Caco-2 (cell line): Measurements from ENCODE around the gene MKNK2. TPM values are rescaled to one million over a fixed set of nuclear protein-coding genes. Genes with fewer than 3 reads are reported as not detected.

Experiments
- BruUV-seq: library from RNA; stranded (reverse); fragments of 400-500 nt; replicated peaks from 2 replicates; lab custom pipeline; 2021; lab: Mats Ljungman, UMichigan
- CTCF ChIA-PET: fragments of 300-600 bp; sonication (Branson Sonifier 250); formaldehyde crosslinking; loops from one replicate; lab custom pipeline; 2022; ENCODE audit warnings: antibody characterized with exemption; lab: Charles Lee
- POLR2A ChIA-PET: fragments of 300-600 bp; sonication (Branson Sonifier 250); formaldehyde crosslinking; loops from one replicate; lab custom pipeline; 2022; ENCODE audit warnings: antibody characterized with exemption; lab: Charles Lee
- DNase-seq, 2 experiments: peaks; one replicate each; pipeline versions ENCODE4 v3.0.0 to v3.0.0-alpha.2; 2020 to 2022
- H3K27me3 ChIP-seq: replicated peaks from 2 replicates; pipeline ENCODE4 v1.6.0; 2011; ENCODE audit warnings: low read length; ENCODE audit not compliant: control insufficient read depth, insufficient read depth
- H3K36me3 ChIP-seq: 2 replicates; pipeline ENCODE4 v1.5.1; 2011; ENCODE audit warnings: low read length; ENCODE audit not compliant: control insufficient read depth, insufficient read depth
- H3K4me1 ChIP-seq: fragments of 250-450 bp; sonication (Bioruptor Pico); 2 replicates; pipeline ENCODE4 v1.5.1; 2020; ENCODE audit warnings: mild to moderate bottlenecking
- H3K4me3 ChIP-seq: 2 replicates; pipeline ENCODE4 v1.5.1; 2011; ENCODE audit warnings: low read depth, mild to moderate bottlenecking, control low read depth, low read length
- H3K9me3 ChIP-seq: fragments of 250-450 bp; sonication (Bioruptor Pico); 2 replicates; pipeline ENCODE4 v1.5.1; 2020; ENCODE audit warnings: mild to moderate bottlenecking, moderate library complexity
- H3K27ac Mint-ChIP-seq: one replicate; pipeline ENCODE4 v1.8.0; 2022; ENCODE audit warnings: mixed read lengths; ENCODE audit not compliant: unreplicated experiment
- H3K27me3 Mint-ChIP-seq: one replicate; pipeline ENCODE4 v1.8.0; 2022; ENCODE audit warnings: mixed read lengths; ENCODE audit not compliant: insufficient read depth, unreplicated experiment
- H3K36me3 Mint-ChIP-seq: one replicate; pipeline ENCODE4 v1.8.0; 2022; ENCODE audit warnings: mild to moderate bottlenecking, mixed read lengths; ENCODE audit not compliant: insufficient read depth, unreplicated experiment
- H3K4me1 Mint-ChIP-seq: one replicate; pipeline ENCODE4 v1.8.0; 2022; ENCODE audit warnings: low read depth, mixed read lengths; ENCODE audit not compliant: unreplicated experiment
- H3K4me3 Mint-ChIP-seq: one replicate; pipeline ENCODE4 v1.8.0; 2022; ENCODE audit warnings: mild to moderate bottlenecking, moderate library complexity, mixed read lengths; ENCODE audit not compliant: unreplicated experiment
- H3K9me3 Mint-ChIP-seq: one replicate; pipeline ENCODE4 v1.8.0; 2022; ENCODE audit warnings: mixed read lengths; ENCODE audit not compliant: unreplicated experiment
- CTCF ChIP-seq, 2 experiments: fragments of 200-600 bp in 1 of 2; IDR thresholded peaks; 1 replicate in 1 of 2; 2 replicates in 1 of 2; pipeline versions ENCODE4 v1.5.1 to v1.8.0; 2011 to 2022; ENCODE audit warnings: antibody characterized with exemption in 1 of 2, control low read depth in 1 of 2, inconsistent platforms in 1 of 2, low read depth in 1 of 2, low read length in 1 of 2, mild to moderate bottlenecking in 1 of 2, moderate library complexity in 1 of 2; ENCODE audit not compliant: insufficient read depth in 1 of 2, severe bottlenecking in 1 of 2, unreplicated experiment in 1 of 2
- intact Hi-C: fragments of 100-400 bp; cut with micrococcal nuclease; formaldehyde crosslinking; loops from one replicate; pipeline ENCODE4 v1.10.0; 2022; ENCODE audit not compliant: unreplicated experiment
- total RNA-seq: library from RNA; stranded (reverse); gene quantifications from 2 replicates; pipeline ENCODE4 v1.2.3, GENCODE V29; 2022

The MKNK2 gene
- total RNA-seq, 1 experiment from 2014 or later: 162 TPM

- POLR2A ChIA-PET: no interaction called here
- no peaks in the 10 kb centered on the region for H3K9me3 Mint-ChIP-seq
- peaks cover 13% of the 10 kb centered on the region for H3K36me3 Mint-ChIP-seq
- H3K4me1 Mint-ChIP-seq: no peaks in the 10 kb centered on the region
- CTCF ChIA-PET: no interaction called here
- intact Hi-C loops: no loop called here
- Histone ChIP-seq H3K9me3 (no peaks in the 10 kb centered on the region), H3K36me3 (no peaks in the 10 kb centered on the region), H3K4me3 (no peak overlapping the region), H3K27me3 (no peaks in the 10 kb centered on the region), H3K4me1 (peaks cover 24% of the 10 kb centered on the region)
- no peak overlapping the region for H3K4me3 Mint-ChIP-seq
- no peaks in the 10 kb centered on the region for H3K27me3 Mint-ChIP-seq
- no peak overlapping the region for H3K27ac Mint-ChIP-seq
- TF ChIP-seq CTCF (IDR thresholded peaks at IDR 0.05; ENCODE audit: insufficient read depth in 1 of 2, low read depth in 1 of 2, low read length in 1 of 2, severe bottlenecking in 1 of 2, unreplicated experiment in 1 of 2): no peak
- no peak for DNase-seq
- BruUV-seq: no TSS peak
Observed at GRCh38 chr19:2055931-2056836, 5.1 kb upstream of the MKNK2 start.

- no peak for TF ChIP-seq CTCF (IDR thresholded peaks at IDR 0.05; ENCODE audit: insufficient read depth in 1 of 2, low read depth in 1 of 2, low read length in 1 of 2, severe bottlenecking in 1 of 2, unreplicated experiment in 1 of 2)
- Histone ChIP-seq H3K4me1 (peaks cover 13% of the 10 kb centered on the region), H3K9me3 (no peaks in the 10 kb centered on the region), H3K27me3 (no peaks in the 10 kb centered on the region), H3K4me3 (no peak overlapping the region), H3K36me3 (no peaks in the 10 kb centered on the region)
- H3K36me3 Mint-ChIP-seq: peaks cover 16% of the 10 kb centered on the region
- no peaks in the 10 kb centered on the region for H3K27me3 Mint-ChIP-seq
- intact Hi-C loops: no loop called here
- H3K4me3 Mint-ChIP-seq: no peak overlapping the region
- no peaks in the 10 kb centered on the region for H3K4me1 Mint-ChIP-seq
- H3K27ac Mint-ChIP-seq: no peak overlapping the region
- no peak for DNase-seq
- no TSS peak for BruUV-seq
- no peaks in the 10 kb centered on the region for H3K9me3 Mint-ChIP-seq
- ChIA-PET POLR2A (no interaction called here), CTCF (no interaction called here)
Observed at GRCh38 chr19:2054763-2055162, 3.7 kb upstream of the MKNK2 start.

GRCh38 chr19:2053601-2054389 is 2.8 kb upstream of the MKNK2 start:
- ChIA-PET POLR2A (no interaction called here), CTCF (interaction anchor here (0.6 kb wide), 1 partner anchor 1110 kb away, joined by 3 read pairs; no protein-coding TSS in a partner anchor)
- no TSS peak for BruUV-seq
- Histone ChIP-seq H3K4me3 (no peak overlapping the region), H3K36me3 (peaks cover 2% of the 10 kb centered on the region; the same call in 1 of the 2 replicates), H3K4me1 (peaks cover 15% of the 10 kb centered on the region), H3K9me3 (no peaks in the 10 kb centered on the region), H3K27me3 (no peaks in the 10 kb centered on the region)
- no peak overlapping the region for H3K27ac Mint-ChIP-seq
- no peak for TF ChIP-seq CTCF (IDR thresholded peaks at IDR 0.05; ENCODE audit: insufficient read depth in 1 of 2, low read depth in 1 of 2, low read length in 1 of 2, severe bottlenecking in 1 of 2, unreplicated experiment in 1 of 2)
- intact Hi-C loops: no loop called here
- no peak for DNase-seq
- no peak overlapping the region for H3K4me3 Mint-ChIP-seq
- H3K9me3 Mint-ChIP-seq: no peaks in the 10 kb centered on the region
- H3K27me3 Mint-ChIP-seq: no peaks in the 10 kb centered on the region
- no peaks in the 10 kb centered on the region for H3K4me1 Mint-ChIP-seq
- peaks cover 20% of the 10 kb centered on the region for H3K36me3 Mint-ChIP-seq
